ENCODE measurements around the gene RFPL2. TPM values are rescaled to one million over a fixed set of nuclear protein-coding genes. Genes with fewer than 3 reads are reported as not detected.

Gene RFPL2
- total RNA-seq, 6 experiments from 2014 or later, result 0.15 TPM; not detected in 5

DNA sequence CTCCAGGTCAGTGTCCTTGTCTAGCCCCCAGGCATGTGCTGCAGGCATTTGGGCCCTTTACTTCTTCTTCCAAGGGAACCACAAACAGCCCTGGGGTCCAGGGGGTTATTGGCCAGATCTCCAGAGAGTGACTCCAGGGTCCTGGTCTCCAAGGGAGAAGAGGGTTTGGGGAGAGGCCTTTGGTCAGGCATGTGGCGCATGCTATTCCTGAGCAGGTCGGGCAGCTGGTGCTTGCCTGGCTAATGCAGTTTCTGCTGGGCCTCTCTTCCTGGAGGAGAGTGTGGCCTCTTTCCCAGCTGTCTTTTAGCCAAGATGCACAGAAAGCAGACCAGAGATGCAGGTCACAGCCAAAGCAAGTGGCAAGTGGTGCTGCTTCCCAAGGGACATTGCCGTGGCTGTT lies 3.8 kb upstream of the RFPL2 start:
- Histone ChIP-seq H3K4me1 (no peaks in the 10 kb centered on the region), H3K4me3 (no peak overlapping the region), H3K9me3 (no peaks in the 10 kb centered on the region), H3K36me3 (no peaks in the 10 kb centered on the region), H3K27me3 (no peaks in the 10 kb centered on the region), H3K27ac (no peak overlapping the region)
- 80% methylated on average over 2 of the region's 3 CpGs for WGBS (ENCODE audit: insufficient coverage, low coverage, low lambda C conversion rate, missing lambda C conversion rate)
- no peak for DNase-seq
- intact Hi-C loops (cut with DNase I), result loop anchor here in 1 of 2 donors (10.0 kb wide), 1 partner anchor 56 kb away; no protein-coding TSS in a partner anchor
- TF ChIP-seq POLR2A (IDR thresholded peaks at IDR 0.05) (no peak), CTCF (IDR thresholded peaks at IDR 0.05) (no peak)
- ATAC-seq, result no peak

DNA sequence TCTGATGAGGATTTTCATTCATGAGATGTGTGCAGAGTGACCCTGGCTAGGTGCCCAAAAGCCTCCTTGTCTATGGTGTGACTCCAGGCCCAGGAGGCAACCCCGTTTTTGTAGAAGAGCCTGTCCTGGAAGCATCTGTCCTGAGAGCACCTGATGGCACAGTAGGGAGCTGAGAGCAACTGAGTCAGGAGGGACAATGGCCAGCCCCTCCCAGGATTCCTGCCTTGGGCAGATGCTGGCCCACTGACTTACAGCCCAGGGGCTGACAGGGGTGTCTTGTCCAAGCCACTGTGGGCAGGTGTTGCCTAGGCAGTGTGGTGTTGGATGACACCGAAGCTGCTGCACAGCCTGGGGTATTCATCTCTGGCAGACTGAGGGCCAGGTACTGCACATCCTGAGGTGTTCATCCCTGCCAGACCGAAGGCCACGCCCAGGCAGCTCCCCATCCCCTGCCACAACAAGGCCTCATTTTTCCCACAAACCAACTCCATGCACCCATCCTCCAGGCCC lies 3.2 kb upstream of the RFPL2 start:
- Histone ChIP-seq H3K4me1 (peaks cover 0 to under 1% (median under 1%) of the 10 kb centered on the region in 4 donors), H3K27me3 (no peaks in the 10 kb centered on the region), H3K36me3 (no peaks in the 10 kb centered on the region), H3K27ac (no peak overlapping the region), H3K4me3 (no peak overlapping the region), H3K9me3 (no peaks in the 10 kb centered on the region)
- ATAC-seq (no peak), DNase-seq (no peak)
- TF ChIP-seq CTCF (IDR thresholded peaks at IDR 0.05), result no peak
- no CpG with 5 or more reads among the region's 4 CpGs for WGBS (ENCODE audit: insufficient coverage, low coverage, low lambda C conversion rate, missing lambda C conversion rate)
- intact Hi-C loops (cut with DNase I), result loop anchor here in 1 of 2 donors (10.0 kb wide), 1 partner anchor 57 kb away; no protein-coding TSS in a partner anchor

GRCh38 chr22:32206774-32207758 lies 2.2 kb upstream of the RFPL2 start:
- DNase-seq, result peak; percentile 53 to 69 (median 65)
- no peaks in the 10 kb centered on the region for H3K36me3 ChIP-seq
- WGBS (ENCODE audit: insufficient coverage, low coverage, low lambda C conversion rate, missing lambda C conversion rate), result 74% methylated on average over 11 of the region's 22 CpGs
- intact Hi-C loops (cut with DNase I), result loop anchor here in 1 of 2 donors (10.0 kb wide), 1 partner anchor 58 kb away; no protein-coding TSS in a partner anchor
- TF ChIP-seq POLR2A (IDR thresholded peaks at IDR 0.05), result no peak
- TF ChIP-seq CTCF (IDR thresholded peaks at IDR 0.05), result peak; percentile 64 to 70 (median 65)
- ATAC-seq, result peak; percentile 57 to 70 (median 68)
- peaks cover 0 to 5% (median 2%) of the 10 kb centered on the region in 4 donors for H3K4me1 ChIP-seq
- no peaks in the 10 kb centered on the region for H3K27me3 ChIP-seq
- H3K4me3 ChIP-seq, result no peak overlapping the region
- H3K27ac ChIP-seq, result no peak overlapping the region
- H3K9me3 ChIP-seq, result no peaks in the 10 kb centered on the region

DNA sequence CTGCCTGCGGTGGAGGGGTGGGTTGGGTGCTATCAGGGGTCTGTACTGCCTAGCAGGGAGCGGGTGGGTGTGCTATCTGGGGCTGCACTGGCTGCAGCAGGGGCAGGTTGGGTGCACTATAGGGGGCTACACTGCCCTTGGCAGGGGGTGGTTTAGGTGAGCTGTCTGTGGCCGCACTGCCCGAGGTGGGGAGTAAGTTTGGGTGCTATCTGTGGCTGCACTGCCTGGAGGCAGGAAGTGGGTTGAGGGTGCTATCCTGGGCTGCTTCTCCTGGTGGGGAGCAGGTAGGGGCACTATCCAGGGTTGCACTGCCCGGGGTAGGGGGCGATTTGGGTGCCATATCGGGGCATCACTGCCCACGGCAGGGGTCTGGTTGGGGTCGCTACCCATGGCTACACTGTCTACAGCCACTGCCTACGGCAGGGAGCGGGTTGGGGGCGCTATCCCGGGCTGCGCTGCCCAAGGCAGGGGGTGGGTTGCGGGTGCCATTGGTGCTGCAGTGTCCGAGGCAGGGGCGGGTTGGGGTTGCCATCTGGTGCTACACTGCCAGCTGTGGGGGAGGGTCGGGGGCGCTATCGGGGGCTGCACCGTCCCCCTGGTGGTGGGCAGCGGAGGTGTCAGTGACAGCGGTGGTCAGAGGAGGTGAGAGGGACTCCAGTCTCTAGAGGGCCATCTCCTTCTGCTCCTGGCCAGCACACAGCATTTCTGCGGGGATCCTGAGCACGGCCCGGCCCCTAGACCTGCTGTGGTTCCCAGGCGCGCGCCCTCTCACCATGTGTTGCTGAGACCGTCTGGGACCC lies 1.3 kb upstream of the RFPL2 start:
- DNase-seq, result no peak
- H3K36me3 ChIP-seq, result no peaks in the 10 kb centered on the region
- H3K27ac ChIP-seq, result no peak overlapping the region
- H3K27me3 ChIP-seq, result no peaks in the 10 kb centered on the region
- ATAC-seq, result no peak
- TF ChIP-seq POLR2A (IDR thresholded peaks at IDR 0.05) (no peak), CTCF (IDR thresholded peaks at IDR 0.05) (no peak)
- peaks cover 0 to 5% (median 2%) of the 10 kb centered on the region in 4 donors for H3K4me1 ChIP-seq
- intact Hi-C loops (cut with DNase I), result loop anchor here in 1 of 2 donors (10.0 kb wide), 1 partner anchor 59 kb away; no protein-coding TSS in a partner anchor
- no peak overlapping the region for H3K4me3 ChIP-seq
- 60% methylated on average over 1 of the region's 30 CpGs for WGBS (ENCODE audit: insufficient coverage, low coverage, low lambda C conversion rate, missing lambda C conversion rate)
- no peaks in the 10 kb centered on the region for H3K9me3 ChIP-seq
